IPS DF 19.7 (cell line): ENCODE results near the gene BAZ1B.
"Not testable (repeated sequence)": the region's sequence is repeated elsewhere in the genome, so short reads cannot be mapped to it uniquely, and the experiment has no call there.

Experiments
- DNase-seq: peaks from one replicate; pipeline ENCODE4 v3.0.0-alpha.2; 2013; ENCODE audit warnings: low read depth, low spot score

BAZ1B gene

GRCh38 chr7:73522105-73522872 is at the start of gene BAZ1B:
Gene BAZ1B (minus strand): TSS chr7:73522293. CDS start chr7:73521933, 360 bp downstream.
- DNase-seq: peak; percentile 92

GRCh38 chr7:73570977-73571376 is 48.9 kb upstream of the BAZ1B start:
- no peak for DNase-seq

- no peak for DNase-seq
Measured at GRCh38 chr7:73570521-73570920, 48.4 kb upstream of the BAZ1B start.

- DNase-seq: no peak
Measured at GRCh38 chr7:73569042-73569608, 47.0 kb upstream of the BAZ1B start.

- DNase-seq: no peak
Measured at GRCh38 chr7:73567846-73568685, 46.0 kb upstream of the BAZ1B start.

- no peak for DNase-seq
Measured at GRCh38 chr7:73567140-73567539, 45.0 kb upstream of the BAZ1B start.

- DNase-seq: not testable (repeated sequence)
Measured at GRCh38 chr7:73566431-73566830, 44.3 kb upstream of the BAZ1B start.

GRCh38 chr7:73565675-73566340 is 43.7 kb upstream of the BAZ1B start:
- no peak for DNase-seq

- DNase-seq: no peak
Measured at GRCh38 chr7:73560109-73560835, 38.2 kb upstream of the BAZ1B start.

- peak; percentile 59 for DNase-seq
Measured at GRCh38 chr7:73557397-73558257, 35.5 kb upstream of the BAZ1B start, which contains the start of gene BCL7B. Gene BCL7B (minus strand): TSS chr7:73557690. CDS start chr7:73557578, 112 bp downstream.

- DNase-seq: peak; percentile 65
Measured at GRCh38 chr7:73557108-73557396, 35.0 kb upstream of the BAZ1B start.

GRCh38 chr7:73556208-73557107 is 34.4 kb upstream of the BAZ1B start:
- DNase-seq: no peak

- no peak for DNase-seq
Measured at GRCh38 chr7:73555411-73555982, 33.4 kb upstream of the BAZ1B start.

GRCh38 chr7:73550093-73550492 is 28.0 kb upstream of the BAZ1B start:
- DNase-seq: not testable (repeated sequence)

GRCh38 chr7:73549176-73549575 is 27.1 kb upstream of the BAZ1B start:
- no peak for DNase-seq

GRCh38 chr7:73547841-73548240 is 25.7 kb upstream of the BAZ1B start:
- DNase-seq: no peak

- DNase-seq: no peak
Measured at GRCh38 chr7:73544678-73545077, 22.6 kb upstream of the BAZ1B start.

- DNase-seq: no peak
Measured at GRCh38 chr7:73541722-73542121, 19.6 kb upstream of the BAZ1B start.

- no peak for DNase-seq
Measured at GRCh38 chr7:73539709-73540108, 17.6 kb upstream of the BAZ1B start.
